Common myeloid progenitor, CD34-positive (primary cell): ENCODE measurements around the gene FUT1.
A peak's percentile ranks its signal among the peaks of the same experiment; 100 is the strongest.
"Not testable (repeated sequence)": the region's sequence is repeated elsewhere in the genome, so short reads cannot be mapped to it uniquely, and the experiment has no call there.

Source experiments
- CTCF ChIA-PET: fragments of 350-600 bp; sonication (Branson Sonifier 250); formaldehyde crosslinking; loops from one replicate; lab custom pipeline; 2021; ENCODE audit warnings: antibody characterized with exemption; lab: Charles Lee
- POLR2A ChIA-PET: fragments of 350-600 bp; sonication (Branson Sonifier 250); formaldehyde crosslinking; loops from one replicate; lab custom pipeline; 2021; ENCODE audit warnings: antibody characterized with exemption; lab: Charles Lee
- DNase-seq, 3 donors: peaks; one replicate each; pipeline versions ENCODE4 v3.0.0 to v3.0.0-alpha.2; 2013
- H3K27ac ChIP-seq, 2 experiments: 1 replicate in 1 of 2; 2 replicates in 1 of 2; pipeline ENCODE4 v1.7.0; 2013; ENCODE audit warnings: inconsistent platforms in 2 of 2, low read length in 2 of 2, mild to moderate bottlenecking in 2 of 2, low read depth in 1 of 2, moderate library complexity in 1 of 2; ENCODE audit not compliant: severe bottlenecking in 2 of 2, insufficient read depth in 1 of 2, poor library complexity in 1 of 2
- H3K27me3 ChIP-seq, 5 experiments: replicated peaks in 2 of 5; 1 replicate in 3 of 5; 2 replicates in 2 of 5; pipeline versions ENCODE4 v1.6.1 to v1.7.0; 2013; ENCODE audit warnings: low read length in 4 of 5, mild to moderate bottlenecking in 2 of 5, moderate library complexity in 2 of 5, inconsistent platforms in 1 of 5; ENCODE audit not compliant: insufficient read depth in 5 of 5, control insufficient read depth in 4 of 5
- H3K36me3 ChIP-seq, 4 experiments: 1 replicate in 2 of 4; 2 replicates in 2 of 4; pipeline versions ENCODE4 v1.6.1 to v1.7.0; 2013; ENCODE audit warnings: low read length in 3 of 4, control low read depth in 1 of 4, mild to moderate bottlenecking in 1 of 4; ENCODE audit not compliant: control insufficient read depth in 4 of 4, insufficient read depth in 4 of 4
- H3K4me1 ChIP-seq, 4 experiments: 1 replicate in 3 of 4; 2 replicates in 1 of 4; pipeline versions ENCODE4 v1.6.1 to v1.7.1; 2013; ENCODE audit warnings: low read length in 3 of 4, mild to moderate bottlenecking in 3 of 4, control low read depth in 1 of 4, inconsistent platforms in 1 of 4, moderate library complexity in 1 of 4; ENCODE audit not compliant: control insufficient read depth in 4 of 4, insufficient read depth in 4 of 4; ENCODE audit errors: control extremely low read depth in 1 of 4
- H3K4me3 ChIP-seq, 7 experiments: 1 replicate in 4 of 7; 2 replicates in 3 of 7; pipeline versions ENCODE4 v1.5.1 to v1.7.0; 2013; ENCODE audit warnings: mild to moderate bottlenecking in 7 of 7, low read length in 6 of 7, moderate library complexity in 6 of 7, inconsistent platforms in 2 of 7, low read depth in 2 of 7, control low read depth in 1 of 7; ENCODE audit not compliant: insufficient read depth in 4 of 7, control insufficient read depth in 1 of 7; ENCODE audit errors: extremely low read depth in 1 of 7
- H3K9me3 ChIP-seq, 5 experiments: 1 replicate in 4 of 5; 2 replicates in 1 of 5; pipeline versions ENCODE4 v1.6.1 to v1.7.1; 2013; ENCODE audit warnings: low read length in 4 of 5, mild to moderate bottlenecking in 2 of 5, inconsistent platforms in 1 of 5, low read depth in 1 of 5, moderate library complexity in 1 of 5; ENCODE audit not compliant: control insufficient read depth in 4 of 5, insufficient read depth in 2 of 5; ENCODE audit errors: control extremely low read depth in 1 of 5
- WGBS: methylation state at CpG from one replicate; pipeline ENCODE4 v1.1.5; 2013; ENCODE audit not compliant: insufficient coverage; 5-methylcytosine and 5-hydroxymethylcytosine counted together

FUT1 gene

DNA sequence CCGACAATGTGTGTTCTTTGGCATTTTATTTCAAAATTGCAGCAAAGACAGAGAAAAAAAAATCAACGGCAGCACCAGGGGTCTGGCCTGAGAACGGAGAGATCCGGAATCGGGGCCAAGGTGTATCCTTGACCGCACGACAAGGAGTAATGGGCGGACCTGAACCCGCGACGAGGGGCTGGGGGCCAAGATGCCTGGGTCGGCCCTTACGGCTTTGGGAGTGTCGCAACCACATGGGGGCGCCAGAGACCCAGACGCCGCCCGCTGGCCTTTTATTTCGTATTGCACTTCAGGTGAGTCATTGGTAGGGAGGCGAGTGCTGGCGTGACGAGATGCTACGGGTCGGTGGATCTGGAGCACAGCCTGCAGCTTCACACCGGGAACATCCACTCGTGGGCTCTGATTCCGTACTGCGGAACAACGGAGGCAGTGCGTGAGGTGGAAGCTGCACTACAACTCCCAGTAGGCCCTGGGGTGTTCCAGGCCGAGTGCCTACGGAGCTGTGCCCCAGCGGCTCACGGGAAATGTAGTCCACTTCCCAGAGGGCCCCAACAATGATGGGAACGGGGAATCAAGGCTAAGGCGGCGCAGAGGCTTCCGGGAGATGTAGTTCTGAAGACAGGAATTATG is 42.7 kb upstream of the FUT1 start:
- Histone ChIP-seq H3K36me3 (peaks cover 0 to 6% (median 2%) of the 10 kb centered on the region in 4 experiments), H3K4me1 (peaks cover 0 to 13% (median 3%) of the 10 kb centered on the region in 4 experiments), H3K9me3 (no peaks in the 10 kb centered on the region), H3K4me3 (peak overlapping the region; percentile 58 to 92 (median 76)), H3K27me3 (no peaks in the 10 kb centered on the region), H3K27ac (peak overlapping the region in 1 of 2 experiments; percentile 68)
- CTCF ChIA-PET = interaction anchor here (0.7 to 27.8 kb wide), 22 partner anchors 8 to 197 kb away, joined by 3 to 376 read pairs (median 4); partner anchors contain the start of genes BCAT2, CA11, GYS1 and HSD17B14
- 1% methylated on average over 31 of the region's 38 CpGs for WGBS
- POLR2A ChIA-PET = interaction anchor here (0.6 to 1.0 kb wide), 4 partner anchors 42 to 176 kb away, joined by 3 to 4 read pairs (median 3); no protein-coding TSS in a partner anchor
- peak; percentile 89 to 93 (median 93) for DNase-seq

DNA sequence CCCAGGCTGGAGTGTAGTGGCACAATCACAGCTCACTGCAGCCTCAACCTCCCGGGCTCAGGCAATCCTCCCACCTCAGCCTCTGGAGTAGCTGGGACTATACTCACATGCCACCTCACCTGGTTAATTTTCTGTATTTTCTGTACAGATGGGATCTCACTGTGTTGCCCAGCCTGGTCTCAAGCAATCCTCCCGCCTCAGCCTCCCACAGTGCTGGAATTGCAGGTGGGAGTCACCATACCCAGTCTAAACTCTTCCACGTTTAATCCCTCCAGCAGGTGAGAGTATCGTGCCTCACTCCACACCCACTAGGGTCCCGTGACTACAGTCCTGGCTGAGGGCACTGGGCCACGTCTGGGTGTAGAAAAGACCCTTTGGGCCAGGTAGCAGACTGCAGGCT is 41.9 kb upstream of the FUT1 start:
- Histone ChIP-seq H3K27me3 (no peaks in the 10 kb centered on the region), H3K36me3 (peaks cover 0 to 4% (median 2%) of the 10 kb centered on the region in 4 experiments), H3K4me3 (no peak overlapping the region), H3K27ac (no peak overlapping the region), H3K9me3 (no peaks in the 10 kb centered on the region), H3K4me1 (peaks cover 0 to 9% (median 3%) of the 10 kb centered on the region in 4 experiments)
- CTCF ChIA-PET = interaction anchor here (0.5 to 27.8 kb wide), 11 partner anchors 9 to 177 kb away, joined by 3 to 376 read pairs (median 12); partner anchors contain the start of genes CA11 and HSD17B14
- no peak for DNase-seq
- WGBS = 90% methylated on average over 3 of the region's 6 CpGs
- POLR2A ChIA-PET = no interaction called here

DNA sequence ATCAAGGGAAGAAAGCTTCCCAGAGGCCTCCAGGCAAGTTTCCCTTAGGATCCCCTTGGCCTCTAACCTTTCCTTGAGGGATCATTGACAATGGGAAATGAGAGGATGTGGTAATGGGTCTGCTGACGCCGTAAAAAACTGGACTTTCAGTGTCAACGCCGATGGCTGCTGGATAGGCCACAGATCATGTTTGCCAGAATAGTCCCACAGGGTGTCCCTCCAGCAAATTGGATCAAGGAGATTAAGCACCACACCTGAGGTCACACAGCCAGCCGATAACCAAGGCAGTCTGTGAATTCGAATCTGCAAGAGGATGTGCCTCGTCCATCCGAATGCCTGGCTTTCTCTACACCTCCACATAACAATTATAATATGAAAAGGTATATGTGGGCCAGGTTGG is 40.8 kb upstream of the FUT1 start:
- no peak for DNase-seq
- WGBS = 76% methylated on average over 4 of the region's 8 CpGs
- no peaks in the 10 kb centered on the region for H3K9me3 ChIP-seq
- no peak overlapping the region for H3K27ac ChIP-seq
- no peaks in the 10 kb centered on the region for H3K27me3 ChIP-seq
- H3K4me1 ChIP-seq = peaks cover 0 to 4% (median 2%) of the 10 kb centered on the region in 4 experiments
- ChIA-PET POLR2A (no interaction called here), CTCF (interaction anchor here (1.1 to 27.8 kb wide), 7 partner anchors 8 to 178 kb away, joined by 3 to 376 read pairs (median 13); partner anchors contain the start of genes CA11 and HSD17B14)
- H3K4me3 ChIP-seq = no peak overlapping the region
- H3K36me3 ChIP-seq = peaks cover 0 to 4% (median 0%) of the 10 kb centered on the region in 4 experiments

DNA sequence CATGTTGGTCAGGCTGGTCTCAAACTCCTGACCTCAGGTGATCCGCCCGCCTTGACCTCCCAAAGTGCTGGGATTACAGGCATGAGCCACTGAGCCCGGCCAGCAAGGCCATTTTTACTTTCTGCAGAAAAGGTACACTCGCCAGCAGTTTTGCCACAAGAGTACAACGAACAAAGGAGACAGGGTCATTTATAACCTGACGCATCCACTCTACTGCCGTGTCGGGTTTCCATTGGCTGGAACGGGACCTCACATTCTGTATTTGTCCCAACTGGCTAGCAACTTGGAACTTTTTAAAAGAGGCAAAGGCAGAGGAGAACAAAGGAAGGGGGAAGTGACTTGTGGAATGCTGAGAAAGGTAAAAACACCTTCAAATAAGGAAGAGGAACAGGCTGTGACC is 34.9 kb upstream of the FUT1 start:
- POLR2A ChIA-PET, H3K36me3 ChIP-seq, H3K27ac ChIP-seq, H3K27me3 ChIP-seq, H3K9me3 ChIP-seq, DNase-seq, H3K4me3 ChIP-seq, H3K4me1 ChIP-seq: not testable (repeated sequence)
- WGBS = 97% methylated on average over 7 of the region's 9 CpGs
- CTCF ChIA-PET = interaction anchor here (0.6 to 27.8 kb wide), 23 partner anchors 8 to 287 kb away, joined by 3 to 376 read pairs (median 4); partner anchors contain the start of genes BAX, BCAT2, FGF21 and HSD17B14

DNA sequence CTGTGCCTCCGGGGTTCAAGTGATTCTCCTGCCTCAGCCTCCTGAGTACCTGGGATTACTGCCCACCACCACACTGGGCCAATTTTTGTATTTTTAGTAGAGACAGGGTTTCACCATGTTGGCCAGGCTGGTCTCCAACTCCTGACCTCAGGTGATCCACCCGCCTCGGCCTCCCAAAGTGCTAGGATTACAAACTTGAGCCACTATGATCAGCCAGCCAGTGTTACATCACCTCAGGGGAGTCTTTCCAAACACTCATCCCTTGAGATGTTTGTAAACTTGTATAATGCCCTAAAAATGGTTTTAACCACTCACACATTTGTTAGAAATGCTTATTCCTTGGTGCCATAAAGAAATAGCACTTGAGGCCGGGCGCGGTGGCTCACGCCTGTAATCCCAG is 34.0 kb upstream of the FUT1 start:
- H3K9me3 ChIP-seq, H3K27ac ChIP-seq, H3K36me3 ChIP-seq, H3K27me3 ChIP-seq, DNase-seq, H3K4me3 ChIP-seq, H3K4me1 ChIP-seq, POLR2A ChIA-PET: not testable (repeated sequence)
- CTCF ChIA-PET = interaction anchor here (1.1 to 27.8 kb wide), 2 partner anchors 9 to 58 kb away, joined by 3 to 376 read pairs; partner anchors contain the start of gene HSD17B14
- 92% methylated on average over 7 of the region's 7 CpGs for WGBS

DNA sequence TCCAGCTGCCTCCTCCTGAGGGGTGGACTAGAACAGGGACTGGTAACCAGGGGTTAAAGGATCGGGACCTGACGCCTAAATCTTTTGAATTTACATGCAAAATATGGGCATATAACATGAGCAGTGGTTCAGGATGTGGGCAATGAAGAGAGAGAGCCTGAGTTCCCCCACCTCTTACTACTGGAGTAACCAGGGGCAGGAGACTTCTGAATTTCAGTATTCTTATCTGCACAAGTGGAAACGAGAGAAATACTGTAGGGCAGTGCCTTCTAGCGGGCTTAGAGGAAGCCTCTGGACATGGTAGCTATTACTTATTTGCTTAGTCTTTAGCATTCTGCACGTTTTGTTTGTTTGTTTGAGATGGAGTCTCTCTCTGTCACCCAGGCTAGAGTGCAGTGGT is 32.1 kb upstream of the FUT1 start:
- peak in 2 of 3 donors; percentile 48 to 69 for DNase-seq
- Histone ChIP-seq H3K36me3 (no peaks in the 10 kb centered on the region), H3K9me3 (no peaks in the 10 kb centered on the region), H3K4me3 (no peak overlapping the region), H3K27me3 (no peaks in the 10 kb centered on the region), H3K27ac (no peak overlapping the region), H3K4me1 (peaks cover 0 to 7% (median 3%) of the 10 kb centered on the region in 4 experiments)
- POLR2A ChIA-PET = no interaction called here
- CTCF ChIA-PET = interaction anchor here (0.6 to 27.8 kb wide), 5 partner anchors 11 to 139 kb away, joined by 3 to 376 read pairs (median 6); partner anchors contain the start of genes CA11 and HSD17B14
- 67% methylated on average over 1 of the region's 5 CpGs for WGBS
